Activated CD4-positive, alpha-beta T cell treated with anti-CD3 and anti-CD28 coated beads for 36 hours (primary cell): ENCODE data around the gene NOX3. TPM values are rescaled to one million over a fixed set of nuclear protein-coding genes. Genes with fewer than 3 reads are reported as not detected.
A peak's percentile ranks its signal among the peaks of the same experiment; 100 is the strongest.

Experiments
- ATAC-seq: fragments of 200-7000 bp; cut with Tn5 transposase; one replicate; pipeline ENCODE4 v1.10.0; 2021; ENCODE audit warnings: mild to moderate bottlenecking, moderate library complexity
- CTCF ChIA-PET: fragments of 350-600 bp; sonication (Branson Sonifier 250); formaldehyde crosslinking; loops from one replicate; lab custom pipeline; 2021; ENCODE audit warnings: antibody characterized with exemption; lab: Charles Lee
- POLR2A ChIA-PET: fragments of 350-600 bp; sonication (Branson Sonifier 250); formaldehyde crosslinking; loops from one replicate; lab custom pipeline; 2021; ENCODE audit warnings: antibody characterized with exemption, inconsistent platforms; lab: Charles Lee
- DNase-seq: peaks from one replicate; pipeline ENCODE4 v3.0.0-alpha.2; 2020
- H3K27ac Mint-ChIP-seq: one replicate; pipeline ENCODE4 v1.8.0; 2021; ENCODE audit warnings: mixed read lengths
- H3K27me3 Mint-ChIP-seq: one replicate; pipeline ENCODE4 v1.8.0; 2021; ENCODE audit warnings: mixed read lengths
- H3K36me3 Mint-ChIP-seq: one replicate; pipeline ENCODE4 v1.8.0; 2021; ENCODE audit warnings: low read depth, mixed read lengths
- H3K4me1 Mint-ChIP-seq: one replicate; pipeline ENCODE4 v1.8.0; 2021; ENCODE audit warnings: mixed read lengths
- H3K4me3 Mint-ChIP-seq: one replicate; pipeline ENCODE4 v1.8.0; 2021; ENCODE audit warnings: mild to moderate bottlenecking, moderate library complexity, mixed read lengths
- H3K9me3 Mint-ChIP-seq: one replicate; pipeline ENCODE4 v1.8.0; 2021; ENCODE audit warnings: low read depth, mixed read lengths
- intact Hi-C, 2 experiments: fragments of 100-400 bp; cut with DNase I in 1 of 2; cut with micrococcal nuclease in 1 of 2; formaldehyde crosslinking; loops; one replicate each; pipeline versions ENCODE4 v1.14.2 to v1.15.1; 2022 to 2024; cut with DNase I, micrococcal nuclease
- total RNA-seq, 2 experiments: library from RNA; stranded (reverse); gene quantifications; one replicate each; pipeline ENCODE4 v1.2.3, GENCODE V29; 2021

Gene NOX3
- total RNA-seq, 2 experiments from 2014 or later, result not detected

GRCh38 chr6:155426408-155426945 is 29.2 kb downstream of the NOX3 start:
- Mint-ChIP-seq H3K27me3 (no peaks in the 10 kb centered on the region), H3K27ac (no peak overlapping the region), H3K4me1 (peaks cover 6% of the 10 kb centered on the region), H3K36me3 (no peaks in the 10 kb centered on the region), H3K4me3 (no peak overlapping the region), H3K9me3 (no peaks in the 10 kb centered on the region)
- no peak for DNase-seq
- POLR2A ChIA-PET, result no interaction called here
- CTCF ChIA-PET, result interaction anchor here (0.6 kb wide), 1 partner anchor 107 kb away, joined by 3 read pairs; no protein-coding TSS in a partner anchor
- no peak for ATAC-seq
- intact Hi-C loops, result no loop called here

- no peak overlapping the region for H3K27ac Mint-ChIP-seq
- no peak for DNase-seq
- H3K36me3 Mint-ChIP-seq, result no peaks in the 10 kb centered on the region
- no peak overlapping the region for H3K4me3 Mint-ChIP-seq
- ATAC-seq, result no peak
- ChIA-PET POLR2A (no interaction called here), CTCF (no interaction called here)
- no peaks in the 10 kb centered on the region for H3K27me3 Mint-ChIP-seq
- peaks cover 19% of the 10 kb centered on the region for H3K4me1 Mint-ChIP-seq
- intact Hi-C loops, result no loop called here
- peaks cover 2% of the 10 kb centered on the region for H3K9me3 Mint-ChIP-seq
Measured at GRCh38 chr6:155424181-155424580, 31.5 kb downstream of the NOX3 start.

- Mint-ChIP-seq H3K4me3 (no peak overlapping the region), H3K4me1 (peaks cover 35% of the 10 kb centered on the region), H3K36me3 (no peaks in the 10 kb centered on the region), H3K27ac (no peak overlapping the region), H3K9me3 (peaks cover 2% of the 10 kb centered on the region), H3K27me3 (no peaks in the 10 kb centered on the region)
- POLR2A ChIA-PET, result no interaction called here
- intact Hi-C loops, result no loop called here
- DNase-seq (no peak), ATAC-seq (no peak)
- CTCF ChIA-PET, result interaction anchor here (1.4 kb wide), 1 partner anchor 19 kb away, joined by 3 read pairs; no protein-coding TSS in a partner anchor
Measured at GRCh38 chr6:155422635-155423034, 33.0 kb downstream of the NOX3 start.

GRCh38 chr6:155420492-155420891 is 35.1 kb downstream of the NOX3 start:
- Mint-ChIP-seq H3K36me3 (peaks cover 3% of the 10 kb centered on the region), H3K4me3 (no peak overlapping the region), H3K27me3 (no peaks in the 10 kb centered on the region), H3K9me3 (peaks cover 2% of the 10 kb centered on the region), H3K27ac (peak overlapping the region; percentile 92), H3K4me1 (peaks cover 48% of the 10 kb centered on the region)
- CTCF ChIA-PET, result interaction anchor here (0.8 to 1.0 kb wide), 3 partner anchors 11 to 104 kb away, joined by 3 to 4 read pairs (median 4); no protein-coding TSS in a partner anchor
- intact Hi-C loops, result no loop called here
- DNase-seq (no peak), ATAC-seq (no peak)
- POLR2A ChIA-PET, result no interaction called here

GRCh38 chr6:155419161-155419560 is 36.5 kb downstream of the NOX3 start:
- peak; percentile 22 for DNase-seq
- ChIA-PET POLR2A (no interaction called here), CTCF (no interaction called here)
- intact Hi-C loops, result loop anchor here (2.0 to 10.0 kb wide), 10 partner anchors 26 to 1174 kb away; partner anchors contain the start of gene SCAF8 (in 1 of the 2)
- no peak for ATAC-seq
- peaks cover 48% of the 10 kb centered on the region for H3K4me1 Mint-ChIP-seq
- H3K9me3 Mint-ChIP-seq, result peaks cover 2% of the 10 kb centered on the region
- H3K27me3 Mint-ChIP-seq, result no peaks in the 10 kb centered on the region
- peak overlapping the region; percentile 65 for H3K4me3 Mint-ChIP-seq
- H3K36me3 Mint-ChIP-seq, result peaks cover 3% of the 10 kb centered on the region
- peak overlapping the region; percentile 98 for H3K27ac Mint-ChIP-seq

GRCh38 chr6:155418017-155418761 is 37.5 kb downstream of the NOX3 start:
- Mint-ChIP-seq H3K4me3 (peak overlapping the region; percentile 65), H3K27me3 (no peaks in the 10 kb centered on the region), H3K27ac (peak overlapping the region; percentile 98), H3K4me1 (peaks cover 48% of the 10 kb centered on the region), H3K9me3 (peaks cover 2% of the 10 kb centered on the region), H3K36me3 (peaks cover 3% of the 10 kb centered on the region)
- intact Hi-C loops, result loop anchor here (1.0 to 10.0 kb wide), 16 partner anchors 27 to 1173 kb away; partner anchors contain the start of genes SCAF8 (in 1 of the 2) and TFB1M (in 1 of the 2)
- POLR2A ChIA-PET, result interaction anchor here (0.6 to 1.5 kb wide), 5 partner anchors 102 to 1822 kb away, joined by 3 to 7 read pairs (median 3); no protein-coding TSS in a partner anchor
- DNase-seq (peak; percentile 86), ATAC-seq (peak; percentile 83)
- CTCF ChIA-PET, result interaction anchor here (0.6 to 1.1 kb wide), 6 partner anchors 10 to 1358 kb away, joined by 3 to 5 read pairs (median 3); no protein-coding TSS in a partner anchor

GRCh38 chr6:155417454-155417853 is 38.2 kb downstream of the NOX3 start:
- ChIA-PET POLR2A (interaction anchor here (0.9 to 1.5 kb wide), 4 partner anchors 101 to 1423 kb away, joined by 3 read pairs; no protein-coding TSS in a partner anchor), CTCF (interaction anchor here (0.6 to 1.1 kb wide), 5 partner anchors 9 to 1359 kb away, joined by 3 to 5 read pairs (median 3); no protein-coding TSS in a partner anchor)
- intact Hi-C loops, result loop anchor here in 1 of 2 experiments (5.0 to 10.0 kb wide), 4 partner anchors 685 to 1173 kb away; partner anchors contain the start of gene SCAF8
- peak overlapping the region; percentile 98 for H3K27ac Mint-ChIP-seq
- peaks cover 2% of the 10 kb centered on the region for H3K9me3 Mint-ChIP-seq
- H3K4me3 Mint-ChIP-seq, result peak overlapping the region; percentile 65
- peaks cover 48% of the 10 kb centered on the region for H3K4me1 Mint-ChIP-seq
- H3K27me3 Mint-ChIP-seq, result no peaks in the 10 kb centered on the region
- peaks cover 3% of the 10 kb centered on the region for H3K36me3 Mint-ChIP-seq
- ATAC-seq, result no peak
- no peak for DNase-seq

- intact Hi-C loops, result loop anchor here in 1 of 2 experiments (5.0 to 10.0 kb wide), 4 partner anchors 684 to 1171 kb away; partner anchors contain the start of gene SCAF8
- H3K9me3 Mint-ChIP-seq, result peaks cover 2% of the 10 kb centered on the region
- peaks cover 44% of the 10 kb centered on the region for H3K4me1 Mint-ChIP-seq
- peaks cover 3% of the 10 kb centered on the region for H3K36me3 Mint-ChIP-seq
- CTCF ChIA-PET, result no interaction called here
- POLR2A ChIA-PET, result no interaction called here
- no peaks in the 10 kb centered on the region for H3K27me3 Mint-ChIP-seq
- no peak for DNase-seq
- no peak for ATAC-seq
- no peak overlapping the region for H3K4me3 Mint-ChIP-seq
- no peak overlapping the region for H3K27ac Mint-ChIP-seq
Measured at GRCh38 chr6:155415953-155416352, 39.7 kb downstream of the NOX3 start.

- DNase-seq (no peak), ATAC-seq (no peak)
- Mint-ChIP-seq H3K9me3 (no peaks in the 10 kb centered on the region), H3K4me3 (no peak overlapping the region), H3K36me3 (peaks cover 3% of the 10 kb centered on the region), H3K27me3 (no peaks in the 10 kb centered on the region), H3K27ac (no peak overlapping the region), H3K4me1 (peaks cover 27% of the 10 kb centered on the region)
- CTCF ChIA-PET, result no interaction called here
- intact Hi-C loops, result loop anchor here in 1 of 2 experiments (10.0 kb wide), 1 partner anchor 1169 kb away; no protein-coding TSS in a partner anchor
- POLR2A ChIA-PET, result no interaction called here
Measured at GRCh38 chr6:155414049-155414448, 41.6 kb downstream of the NOX3 start.

GRCh38 chr6:155412335-155412734 is 43.3 kb downstream of the NOX3 start:
- Mint-ChIP-seq H3K4me1 (peaks cover 10% of the 10 kb centered on the region), H3K27ac (no peak overlapping the region), H3K9me3 (peaks cover 2% of the 10 kb centered on the region), H3K4me3 (no peak overlapping the region), H3K36me3 (peaks cover 3% of the 10 kb centered on the region), H3K27me3 (peaks cover 1% of the 10 kb centered on the region)
- POLR2A ChIA-PET, result interaction anchor here (0.6 kb wide), 1 partner anchor 108 kb away, joined by 3 read pairs; no protein-coding TSS in a partner anchor
- intact Hi-C loops, result loop anchor here in 1 of 2 experiments (10.0 kb wide), 1 partner anchor 1168 kb away; no protein-coding TSS in a partner anchor
- CTCF ChIA-PET, result interaction anchor here (0.6 to 1.2 kb wide), 3 partner anchors 13 to 658 kb away, joined by 3 read pairs; no protein-coding TSS in a partner anchor
- no peak for ATAC-seq
- no peak for DNase-seq
